Chondrocyte (in vitro differentiated cells): ENCODE data around the gene DNAJB2. TPM values are rescaled to one million over a fixed set of nuclear protein-coding genes. Genes with fewer than 3 reads are reported as not detected.

ENCODE experiments used
- DNase-seq: peaks from one replicate; pipeline ENCODE4 v3.0.0; 2021; ENCODE audit warnings: mixed read lengths, low spot score
- H3K27ac Mint-ChIP-seq: one replicate; pipeline ENCODE4 v1.8.0; 2021; ENCODE audit warnings: mild to moderate bottlenecking, moderate library complexity, mixed read lengths; ENCODE audit not compliant: unreplicated experiment
- H3K27me3 Mint-ChIP-seq: 2 replicates; pipeline ENCODE4 v1.8.0; 2021; ENCODE audit warnings: low read depth, mixed read lengths
- H3K36me3 Mint-ChIP-seq: 2 replicates; pipeline ENCODE4 v1.8.0; 2021; ENCODE audit warnings: low read depth, mixed read lengths
- H3K4me1 Mint-ChIP-seq: 2 replicates; pipeline ENCODE4 v1.8.0; 2021; ENCODE audit warnings: low read depth, mild to moderate bottlenecking, mixed read lengths
- H3K4me3 Mint-ChIP-seq: one replicate; pipeline ENCODE4 v1.8.0; 2021; ENCODE audit warnings: mild to moderate bottlenecking, moderate library complexity, mixed read lengths; ENCODE audit not compliant: unreplicated experiment
- H3K9me3 Mint-ChIP-seq: 2 replicates; pipeline ENCODE4 v1.8.0; 2021; ENCODE audit warnings: low read depth, mixed read lengths
- CTCF ChIP-seq: fragments of 200-600 bp; sonication (generic); IDR thresholded peaks from 2 replicates; pipeline ENCODE4 v1.5.0; 2021; ENCODE audit warnings: antibody characterized with exemption, mild to moderate bottlenecking, moderate library complexity
- total RNA-seq: library from RNA; stranded (reverse); gene quantifications from 3 replicates; pipeline ENCODE4 v1.2.1, GENCODE V29; 2021

Gene DNAJB2
- total RNA-seq, 1 donor from 2014 or later: 55.6 TPM

- Mint-ChIP-seq H3K4me3 (peak overlapping the region; percentile 67), H3K36me3 (no peaks in the 10 kb centered on the region), H3K9me3 (no peaks in the 10 kb centered on the region), H3K27me3 (peaks cover 2% of the 10 kb centered on the region), H3K4me1 (peaks cover 22% of the 10 kb centered on the region), H3K27ac (peak overlapping the region; percentile 73)
- DNase-seq: no peak
- TF ChIP-seq CTCF: peak; percentile 100
Measured at GRCh38 chr2:219294356-219295351, 15.5 kb downstream of the DNAJB2 start.

GRCh38 chr2:219296142-219296541 is 17.0 kb downstream of the DNAJB2 start:
- Mint-ChIP-seq H3K9me3 (no peaks in the 10 kb centered on the region), H3K27me3 (peaks cover 12% of the 10 kb centered on the region)

GRCh38 chr2:219296631-219297391 is 17.6 kb downstream of the DNAJB2 start:
- no peak for DNase-seq
- Mint-ChIP-seq H3K27me3 (peaks cover 18% of the 10 kb centered on the region), H3K4me1 (peaks cover 15% of the 10 kb centered on the region), H3K36me3 (no peaks in the 10 kb centered on the region), H3K4me3 (no peak overlapping the region), H3K9me3 (no peaks in the 10 kb centered on the region), H3K27ac (no peak overlapping the region)
- TF ChIP-seq CTCF: no peak

More at GRCh38 chr2:219296142-219296541, 17.0 kb downstream of the DNAJB2 start:
- Mint-ChIP-seq H3K36me3 (no peaks in the 10 kb centered on the region), H3K27ac (no peak overlapping the region), H3K4me3 (no peak overlapping the region), H3K4me1 (peaks cover 15% of the 10 kb centered on the region)
- no peak for DNase-seq
- no peak for TF ChIP-seq CTCF

- peaks cover 15% of the 10 kb centered on the region for H3K4me1 Mint-ChIP-seq
- no peaks in the 10 kb centered on the region for H3K36me3 Mint-ChIP-seq
- no peak overlapping the region for H3K27ac Mint-ChIP-seq
- H3K9me3 Mint-ChIP-seq: no peaks in the 10 kb centered on the region
- TF ChIP-seq CTCF: no peak
- DNase-seq: no peak
- peaks cover 24% of the 10 kb centered on the region for H3K27me3 Mint-ChIP-seq
- H3K4me3 Mint-ChIP-seq: no peak overlapping the region
Measured at GRCh38 chr2:219297766-219298456, 18.7 kb downstream of the DNAJB2 start.
